Hematopoietic multipotent progenitor cell treated with erythropoietin and hydrocortisone succinate and interleukin-3 and kit ligand, for 17 days (in vitro differentiated cells): Measurements from ENCODE around the gene WDR86.

Experiments used
- DNase-seq: peaks from one replicate; pipeline ENCODE4 v3.0.0-alpha.2; 2015; ENCODE audit warnings: low spot score

Gene WDR86

DNA sequence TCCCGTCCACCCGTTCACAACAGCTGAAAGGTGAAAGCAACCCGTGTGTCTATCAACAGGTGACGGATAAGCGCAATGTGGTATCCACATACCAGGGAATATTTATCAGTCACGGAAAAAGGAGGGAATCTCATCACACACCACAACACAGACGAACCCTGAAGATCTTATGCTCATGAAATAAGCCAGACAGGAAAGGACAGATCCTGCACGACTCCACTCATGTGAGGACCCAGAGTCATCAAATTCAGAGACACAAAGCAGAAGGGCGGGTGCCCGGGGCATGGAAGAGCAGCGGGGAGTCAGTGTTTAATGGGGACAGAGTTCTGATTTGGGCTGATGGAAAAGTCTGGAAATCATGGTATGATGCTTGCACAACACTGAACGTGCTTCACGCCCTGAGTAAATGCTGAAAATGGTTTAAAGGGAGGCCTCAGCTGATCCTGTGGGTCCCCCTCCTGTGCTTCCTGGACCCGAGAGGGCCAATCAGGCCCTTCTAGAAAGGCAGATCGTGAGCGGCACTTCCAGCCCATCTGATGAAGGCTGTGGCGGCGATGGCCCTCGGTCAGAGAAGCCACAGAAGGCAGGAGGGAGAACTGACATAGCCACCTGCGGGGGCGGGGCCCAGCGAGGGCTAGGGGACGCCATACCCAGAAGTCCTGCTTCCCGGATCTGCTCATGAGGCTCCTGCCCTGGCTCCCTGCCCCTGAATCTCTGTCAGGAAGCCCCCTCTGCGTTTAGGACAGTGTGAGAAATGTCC lies 19.1 kb downstream of the WDR86 start:
- no peak for DNase-seq

GRCh38 chr7:151389768-151390597 lies 19.9 kb downstream of the WDR86 start:
- no peak for DNase-seq

DNA sequence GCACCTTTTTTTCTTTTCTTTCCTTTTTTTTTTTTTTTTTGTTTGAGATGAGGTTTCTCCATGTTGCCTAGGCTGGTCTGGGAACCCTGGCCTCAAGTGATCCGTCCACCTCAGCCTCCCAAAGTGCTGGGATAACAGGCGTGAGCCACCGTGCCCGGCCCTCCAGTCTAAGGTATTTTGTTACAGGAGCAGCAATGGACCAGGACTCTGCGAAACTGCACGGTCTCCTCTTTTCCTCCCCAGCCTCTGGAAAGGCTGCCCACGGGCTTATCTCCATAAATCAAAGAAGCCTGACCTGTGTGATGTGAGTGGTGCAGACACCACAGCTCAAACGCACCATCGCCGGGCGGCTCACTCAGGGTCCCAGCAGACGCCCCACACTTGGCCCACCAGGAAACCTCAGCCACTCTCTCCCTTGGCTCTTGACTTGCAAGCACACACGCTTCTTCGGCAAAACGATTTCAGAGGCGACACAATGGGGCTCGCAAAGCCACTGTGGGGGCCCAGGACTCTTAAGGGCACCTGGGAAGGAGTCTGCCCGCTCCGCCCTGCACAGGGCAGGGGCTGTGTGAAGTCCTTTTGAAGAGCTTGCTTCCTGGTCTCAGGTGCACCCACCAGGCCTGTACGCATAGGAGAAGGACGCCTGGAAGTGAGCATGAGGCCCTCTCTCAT lies 20.6 kb downstream of the WDR86 start:
- DNase-seq = no peak

GRCh38 chr7:151388430-151388829 lies 21.4 kb downstream of the WDR86 start:
- DNase-seq = no peak

DNA sequence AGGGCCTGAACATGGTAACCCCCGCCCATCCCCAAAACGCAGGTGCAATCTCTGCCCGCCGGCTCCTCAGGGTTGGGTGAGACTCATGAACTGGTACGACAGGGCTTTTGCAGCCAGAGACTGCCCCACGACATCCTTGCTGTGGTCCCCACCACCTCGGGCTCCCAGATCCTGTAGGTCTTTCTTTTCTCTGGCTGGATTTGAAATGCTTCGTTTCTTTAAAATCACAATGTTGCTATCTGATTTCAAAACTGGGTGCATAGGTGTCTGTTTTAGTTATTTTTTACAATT lies 21.9 kb downstream of the WDR86 start:
- no peak for DNase-seq

DNA sequence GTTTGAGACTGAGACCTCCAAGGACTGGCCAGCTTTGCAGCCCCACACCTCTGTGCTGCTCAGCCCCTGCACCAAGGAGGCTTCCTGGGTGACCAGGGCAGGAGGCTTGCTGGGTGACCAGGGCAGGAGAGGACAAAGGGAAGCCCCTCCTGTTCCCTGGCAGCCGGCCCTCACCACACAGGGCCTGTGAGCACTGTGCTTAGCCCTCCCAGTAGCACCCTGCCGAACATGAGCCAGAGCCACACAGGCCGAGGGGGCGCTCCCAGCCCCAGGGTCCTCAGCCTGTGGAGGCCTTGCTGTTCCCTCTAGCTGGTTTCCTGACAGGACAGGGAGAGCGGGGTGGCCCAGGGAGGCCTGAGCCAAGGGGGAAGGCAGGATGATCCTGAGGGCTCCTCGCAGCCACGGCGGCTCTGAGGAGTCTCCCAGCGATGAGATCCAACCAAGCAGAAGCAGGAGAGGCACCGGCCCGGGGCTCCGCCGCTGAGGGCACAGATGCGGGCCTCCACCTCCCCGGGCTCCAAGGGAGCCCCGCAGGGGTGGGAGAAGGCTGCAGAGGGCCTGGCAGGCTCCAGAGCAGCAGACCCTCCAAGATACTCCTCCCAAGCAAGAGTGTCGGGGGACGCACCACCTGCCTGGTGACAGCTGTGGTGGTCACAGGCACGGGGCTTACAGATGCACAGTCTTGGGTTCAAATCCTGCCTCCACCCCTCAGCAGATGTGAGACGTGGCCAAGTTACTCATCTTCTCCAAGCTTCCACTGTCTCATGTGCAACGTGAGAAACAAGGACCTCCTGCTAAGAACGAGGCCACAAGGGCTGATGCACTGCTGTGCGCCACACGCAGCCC lies 22.5 kb downstream of the WDR86 start:
- DNase-seq = no peak

DNA sequence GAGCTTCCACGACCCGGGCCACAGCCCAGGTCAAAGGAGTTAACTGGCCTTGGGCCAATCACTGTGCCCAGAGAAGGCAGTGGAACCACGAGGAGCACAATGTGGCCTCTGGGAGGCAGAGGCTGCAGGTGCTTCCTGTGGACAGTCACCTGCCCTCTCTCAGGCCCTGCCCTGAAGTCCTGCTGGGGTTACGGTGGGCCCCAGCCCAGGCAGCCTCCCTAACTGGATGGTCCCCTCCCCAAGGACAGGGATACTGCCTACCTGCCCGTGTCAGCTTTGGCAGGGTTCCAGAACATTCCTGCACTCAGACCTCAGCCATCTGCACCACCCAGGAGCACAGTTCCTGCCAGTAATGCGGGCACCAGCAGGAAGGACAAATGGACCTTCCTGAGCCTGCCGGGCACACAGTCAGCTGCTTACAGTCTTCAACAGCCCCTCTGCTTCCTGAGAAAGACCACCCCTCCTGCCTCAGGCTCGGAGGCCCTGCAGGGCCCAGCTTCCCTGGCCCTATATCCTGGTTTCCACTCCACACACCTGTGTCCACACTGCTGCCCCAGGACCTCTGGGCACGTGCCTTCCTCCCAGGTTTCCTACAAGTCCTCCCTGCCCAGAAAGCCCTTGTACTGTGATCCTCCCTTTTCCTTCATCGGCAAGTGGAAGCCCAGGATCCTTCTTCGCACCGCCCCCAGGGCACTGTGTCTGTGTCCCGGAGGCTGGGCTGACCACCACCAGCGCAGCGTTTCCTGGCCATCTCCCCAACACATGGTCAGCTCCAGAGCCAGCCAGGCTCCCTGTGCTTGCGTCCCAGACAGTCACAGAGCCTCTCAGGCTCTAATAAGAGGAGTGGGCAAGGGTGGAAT lies 23.3 kb downstream of the WDR86 start:
- DNase-seq = no peak

- DNase-seq = no peak
Measured at GRCh38 chr7:151385626-151386300, 24.1 kb downstream of the WDR86 start.

- DNase-seq = no peak
Measured at GRCh38 chr7:151384776-151385625, 24.8 kb downstream of the WDR86 start.

GRCh38 chr7:151384352-151384697 lies 25.5 kb downstream of the WDR86 start:
- DNase-seq = no peak

- no peak for DNase-seq
Measured at GRCh38 chr7:151383638-151384351, 26.0 kb downstream of the WDR86 start.

DNA sequence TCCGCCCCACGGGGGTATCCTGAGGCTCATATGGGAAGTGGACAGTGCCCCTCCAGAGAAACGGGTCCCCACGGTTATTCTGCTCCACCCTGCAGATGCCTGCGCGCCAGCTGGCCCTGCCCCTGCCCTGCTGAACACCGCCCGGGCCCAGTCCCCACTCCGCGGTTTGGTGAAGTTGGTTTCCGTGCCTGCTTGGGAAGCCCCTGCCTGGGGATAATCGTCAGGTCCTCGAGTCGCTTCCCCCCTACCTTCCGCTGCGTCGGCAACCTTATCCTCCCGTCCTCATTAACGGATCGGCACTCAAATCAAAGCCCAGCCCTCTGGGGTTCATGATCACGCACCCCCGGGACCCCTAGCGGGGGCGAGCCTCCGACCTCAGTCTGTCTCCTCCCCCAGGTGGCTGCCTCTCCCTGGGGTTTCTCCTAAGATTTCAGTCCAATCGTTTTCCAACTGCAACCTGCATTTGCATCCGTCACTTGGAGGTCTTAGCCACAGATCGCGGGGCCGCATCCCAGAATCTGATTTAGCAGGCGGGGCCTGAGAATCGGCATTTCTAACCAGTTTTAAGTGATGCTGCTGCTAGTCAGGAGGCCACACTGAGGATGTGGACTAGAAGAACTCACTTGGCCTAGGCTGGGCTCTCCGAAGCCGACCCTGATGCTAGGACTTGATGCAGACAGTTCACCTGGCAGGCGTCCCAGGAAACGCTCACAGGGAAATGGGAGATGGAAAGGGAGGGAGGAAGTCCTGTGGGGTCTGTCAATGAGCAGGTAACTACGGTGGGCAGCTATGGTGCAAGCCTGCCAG lies 27.6 kb downstream of the WDR86 start:
- DNase-seq = no peak

- DNase-seq = no peak
Measured at GRCh38 chr7:151381348-151382078, 28.3 kb downstream of the WDR86 start.

DNA sequence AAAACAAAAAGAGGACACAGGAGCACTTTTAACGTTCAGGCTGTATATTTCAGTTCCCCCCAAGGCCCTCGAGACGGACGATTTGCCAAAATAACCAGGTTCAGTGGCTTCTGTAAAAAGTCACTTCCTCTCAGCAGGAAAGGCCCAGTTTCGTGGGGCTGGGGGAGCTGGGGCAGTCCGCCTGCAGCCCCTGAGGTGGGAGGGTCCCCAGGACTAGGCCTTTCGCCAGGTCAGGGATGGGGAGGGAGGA lies 28.8 kb downstream of the WDR86 start:
- no peak for DNase-seq

- DNase-seq = no peak
Measured at GRCh38 chr7:151380199-151381097, 29.4 kb downstream of the WDR86 start.

DNA sequence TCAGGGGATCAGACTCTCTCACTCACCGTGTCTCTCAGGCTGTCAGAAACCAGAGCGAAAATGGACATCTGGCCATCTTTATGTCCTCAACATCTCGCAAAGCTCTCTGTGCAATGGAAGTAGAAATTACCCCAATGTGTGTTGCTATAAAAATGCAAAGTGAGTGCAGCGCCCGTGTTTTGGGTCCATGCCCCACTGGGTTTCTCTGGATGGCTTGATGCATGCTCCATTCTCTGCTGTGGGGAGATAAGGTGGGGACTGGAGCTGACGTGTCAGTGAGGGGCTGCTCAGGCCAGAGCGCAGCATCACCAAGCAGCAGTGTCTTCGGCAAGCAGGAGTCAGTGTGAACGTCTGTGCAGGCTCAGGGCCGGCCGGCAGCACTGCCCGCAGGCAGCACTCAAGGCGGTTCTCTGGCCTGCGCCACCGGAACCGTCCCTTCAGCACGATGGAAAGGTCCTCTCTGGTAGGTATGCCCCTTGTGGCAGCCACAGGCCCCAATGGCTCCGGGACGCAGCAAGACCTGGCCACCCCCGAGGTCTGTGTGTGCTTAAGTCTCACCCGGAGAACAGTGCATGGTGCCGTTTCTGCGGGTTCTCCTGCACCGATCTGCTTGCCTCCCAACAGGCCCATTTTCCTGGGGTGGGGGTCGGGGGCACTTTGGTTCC lies 30.2 kb downstream of the WDR86 start:
- DNase-seq = no peak
